ENCODE data around the gene PACSIN2. TPM values are rescaled to one million over a fixed set of nuclear protein-coding genes. Genes with fewer than 3 reads are reported as not detected.
A peak's percentile ranks its signal among the peaks of the same experiment; 100 is the strongest.

PACSIN2 gene
- total and polyA plus RNA-seq, 4 donors, result 40.3 to 149 (median 84.0) TPM

GRCh38 chr22:42977569-42977968 lies 37.4 kb downstream of the PACSIN2 start:
- 42 to 69% methylated on average over 6 of the region's 6 CpGs for WGBS, 2 donors

GRCh38 chr22:42976217-42976933 lies 38.6 kb downstream of the PACSIN2 start:
- TF ChIP-seq CTCF (IDR thresholded peaks at IDR 0.05; ENCODE audit: control extremely low read depth, extremely low read depth), result no peak
- peak overlapping the region in 1 of 2 donors; percentile 28 for H3K9ac ChIP-seq (ENCODE audit: insufficient read depth in 1 of 2, low read length in 2 of 2)
- H3K4me3 ChIP-seq, result no peak overlapping the region
- no peaks in the 10 kb centered on the region for H3K27me3 ChIP-seq (ENCODE audit: control insufficient read depth in 3 of 3, insufficient read depth in 3 of 3, low read length in 2 of 3)
- ATAC-seq (ENCODE audit: insufficient read depth, low FRiP score) (no peak), DNase-seq (no peak)
- no peaks in the 10 kb centered on the region for H3K9me3 ChIP-seq (ENCODE audit: control insufficient read depth in 4 of 4, insufficient read depth in 3 of 4, low read length in 3 of 4)
- H3K27ac ChIP-seq (ENCODE audit: low read depth in 1 of 2, low read length in 1 of 2), result peak overlapping the region in 1 of 2 donors; percentile 59
- 75 to 80% methylated on average over 7 of the region's 7 CpGs for WGBS, 2 donors
- peaks cover 14 to 26% (median 19%) of the 10 kb centered on the region in 5 donors for H3K4me1 ChIP-seq (ENCODE audit: control insufficient read depth in 5 of 5, insufficient read depth in 5 of 5, low read length in 5 of 5)
- no peaks in the 10 kb centered on the region for H3K36me3 ChIP-seq (ENCODE audit: control insufficient read depth in 4 of 4, insufficient read depth in 4 of 4, low read length in 4 of 4)

More at GRCh38 chr22:42977569-42977968, 37.4 kb downstream of the PACSIN2 start:
- Histone ChIP-seq H3K4me3 (no peak overlapping the region), H3K36me3 (ENCODE audit: control insufficient read depth in 4 of 4, insufficient read depth in 4 of 4, low read length in 4 of 4) (no peaks in the 10 kb centered on the region), H3K27ac (ENCODE audit: low read depth in 1 of 2, low read length in 1 of 2) (peak overlapping the region in 1 of 2 donors; percentile 56), H3K9me3 (ENCODE audit: control insufficient read depth in 4 of 4, insufficient read depth in 3 of 4, low read length in 3 of 4) (no peaks in the 10 kb centered on the region), H3K4me1 (ENCODE audit: control insufficient read depth in 5 of 5, insufficient read depth in 5 of 5, low read length in 5 of 5) (peaks cover 14 to 24% (median 19%) of the 10 kb centered on the region in 5 donors), H3K9ac (ENCODE audit: insufficient read depth in 1 of 2, low read length in 2 of 2) (no peak overlapping the region), H3K27me3 (ENCODE audit: control insufficient read depth in 3 of 3, insufficient read depth in 3 of 3, low read length in 2 of 3) (no peaks in the 10 kb centered on the region)
- no peak for TF ChIP-seq CTCF (IDR thresholded peaks at IDR 0.05; ENCODE audit: control extremely low read depth, extremely low read depth)
- no peak for DNase-seq
- no peak for ATAC-seq (ENCODE audit: insufficient read depth, low FRiP score)

DNA sequence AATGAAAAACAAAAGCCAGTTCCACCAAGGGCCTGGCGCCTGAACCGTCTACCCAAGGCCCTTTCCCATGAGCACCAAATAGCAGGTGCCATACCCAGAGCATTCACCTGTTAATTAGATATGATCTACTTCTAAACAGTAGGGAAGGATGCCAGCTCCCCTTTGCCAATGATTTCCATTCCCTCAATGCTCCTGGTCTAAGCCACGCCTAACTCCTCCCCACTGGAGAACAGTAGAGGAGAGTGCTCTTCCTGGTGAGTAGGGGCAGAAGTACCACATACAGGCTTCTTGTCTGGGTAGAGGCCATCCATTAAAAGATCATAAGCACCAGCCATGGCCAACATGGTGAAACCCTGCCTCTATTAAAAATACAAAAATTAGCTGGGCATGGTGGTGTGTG lies 40.7 kb downstream of the PACSIN2 start:
- H3K9me3 ChIP-seq (ENCODE audit: control insufficient read depth in 4 of 4, insufficient read depth in 3 of 4, low read length in 3 of 4), result no peaks in the 10 kb centered on the region
- H3K4me1 ChIP-seq (ENCODE audit: control insufficient read depth in 5 of 5, insufficient read depth in 5 of 5, low read length in 5 of 5), result peaks cover 14 to 28% (median 19%) of the 10 kb centered on the region in 5 donors
- H3K27ac ChIP-seq (ENCODE audit: low read depth in 1 of 2, low read length in 1 of 2), result no peak overlapping the region
- DNase-seq (no peak), ATAC-seq (ENCODE audit: insufficient read depth, low FRiP score) (no peak)
- no peak overlapping the region for H3K4me3 ChIP-seq
- TF ChIP-seq CTCF (IDR thresholded peaks at IDR 0.05; ENCODE audit: control extremely low read depth, extremely low read depth), result no peak
- H3K36me3 ChIP-seq (ENCODE audit: control insufficient read depth in 4 of 4, insufficient read depth in 4 of 4, low read length in 4 of 4), result no peaks in the 10 kb centered on the region
- no peaks in the 10 kb centered on the region for H3K27me3 ChIP-seq (ENCODE audit: control insufficient read depth in 3 of 3, insufficient read depth in 3 of 3, low read length in 2 of 3)
- H3K9ac ChIP-seq (ENCODE audit: insufficient read depth in 1 of 2, low read length in 2 of 2), result no peak overlapping the region
- 82 to 94% methylated on average over 3 of the region's 3 CpGs for WGBS, 2 donors
